ENCODE data around the gene PTPA. TPM values are rescaled to one million over a fixed set of nuclear protein-coding genes. Genes with fewer than 3 reads are reported as not detected.

PTPA gene
- total RNA-seq, 4 donors from 2014 or later: 58.7 to 100 (median 71.6) TPM

GRCh38 chr9:129131300-129132145, 20.3 kb downstream of the PTPA start:
- peak overlapping the region in 3 of 4 donors; percentile 12 to 46 (median 33) for H3K27ac ChIP-seq
- peaks cover 0 to 14% (median 0%) of the 10 kb centered on the region in 3 donors for H3K4me1 ChIP-seq
- ATAC-seq: peak; percentile 87

DNA sequence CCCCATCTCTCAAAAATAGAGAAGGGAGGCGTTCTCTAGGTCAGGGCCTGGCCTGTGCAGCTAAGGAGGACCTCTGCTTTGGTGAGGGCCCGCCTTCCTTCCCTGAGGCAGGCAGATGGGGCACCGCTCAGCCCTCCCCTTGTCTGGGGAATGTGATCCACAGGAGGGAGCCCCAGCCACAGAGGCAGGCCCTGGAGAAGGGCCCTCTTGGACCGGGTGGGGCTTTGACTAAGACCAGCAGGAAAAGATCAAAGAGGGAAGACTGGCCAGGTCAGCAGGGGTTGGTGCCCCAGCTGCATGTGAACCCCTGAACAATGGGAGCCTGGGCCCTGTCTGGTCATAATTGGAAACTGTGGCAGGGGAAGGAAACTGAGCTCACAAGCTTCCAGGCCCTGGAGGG, 21.9 kb downstream of the PTPA start:
- TF ChIP-seq, protein P1, sequence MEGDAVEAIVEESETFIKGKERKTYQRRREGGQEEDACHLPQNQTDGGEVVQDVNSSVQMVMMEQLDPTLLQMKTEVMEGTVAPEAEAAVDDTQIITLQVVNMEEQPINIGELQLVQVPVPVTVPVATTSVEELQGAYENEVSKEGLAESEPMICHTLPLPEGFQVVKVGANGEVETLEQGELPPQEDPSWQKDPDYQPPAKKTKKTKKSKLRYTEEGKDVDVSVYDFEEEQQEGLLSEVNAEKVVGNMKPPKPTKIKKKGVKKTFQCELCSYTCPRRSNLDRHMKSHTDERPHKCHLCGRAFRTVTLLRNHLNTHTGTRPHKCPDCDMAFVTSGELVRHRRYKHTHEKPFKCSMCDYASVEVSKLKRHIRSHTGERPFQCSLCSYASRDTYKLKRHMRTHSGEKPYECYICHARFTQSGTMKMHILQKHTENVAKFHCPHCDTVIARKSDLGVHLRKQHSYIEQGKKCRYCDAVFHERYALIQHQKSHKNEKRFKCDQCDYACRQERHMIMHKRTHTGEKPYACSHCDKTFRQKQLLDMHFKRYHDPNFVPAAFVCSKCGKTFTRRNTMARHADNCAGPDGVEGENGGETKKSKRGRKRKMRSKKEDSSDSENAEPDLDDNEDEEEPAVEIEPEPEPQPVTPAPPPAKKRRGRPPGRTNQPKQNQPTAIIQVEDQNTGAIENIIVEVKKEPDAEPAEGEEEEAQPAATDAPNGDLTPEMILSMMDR (IDR thresholded peaks at IDR 0.05): no peak
- ATAC-seq: no peak
- peaks cover 0 to 88% of the 10 kb centered on the region in 2 donors for H3K36me3 ChIP-seq
- WGBS, 2 donors (ENCODE audit: low coverage in 1 of 2): 20% methylated on average over 2 of the region's 4 CpGs; no CpG with 5 or more reads in 1 of the 2 donors
- no peaks in the 10 kb centered on the region for H3K27me3 ChIP-seq
- H3K4me1 ChIP-seq: peaks cover 0 to 28% (median 8%) of the 10 kb centered on the region in 3 donors
- no peak overlapping the region for H3K27ac ChIP-seq
- H3K4me3 ChIP-seq: no peak overlapping the region
- H3K9me3 ChIP-seq: no peaks in the 10 kb centered on the region

More at GRCh38 chr9:129131300-129132145, 20.3 kb downstream of the PTPA start:
- no peaks in the 10 kb centered on the region for H3K9me3 ChIP-seq
- H3K27me3 ChIP-seq: no peaks in the 10 kb centered on the region
- WGBS, 2 donors (ENCODE audit: low coverage in 1 of 2): 21 to 23% methylated on average over 5 to 8 of the region's 13 CpGs
- no peak for TF ChIP-seq EP300 (IDR thresholded peaks at IDR 0.05)
- no peak for TF ChIP-seq POLR2A (IDR thresholded peaks at IDR 0.05)
- TF ChIP-seq, protein P1 (IDR thresholded peaks at IDR 0.05): peak; percentile 98 to 99 (median 98)
- no peak for TF ChIP-seq POLR2AphosphoS5 (IDR thresholded peaks at IDR 0.05)
- no peak overlapping the region for H3K4me3 ChIP-seq
- H3K36me3 ChIP-seq: peaks cover 0 to 87% of the 10 kb centered on the region in 2 donors

DNA sequence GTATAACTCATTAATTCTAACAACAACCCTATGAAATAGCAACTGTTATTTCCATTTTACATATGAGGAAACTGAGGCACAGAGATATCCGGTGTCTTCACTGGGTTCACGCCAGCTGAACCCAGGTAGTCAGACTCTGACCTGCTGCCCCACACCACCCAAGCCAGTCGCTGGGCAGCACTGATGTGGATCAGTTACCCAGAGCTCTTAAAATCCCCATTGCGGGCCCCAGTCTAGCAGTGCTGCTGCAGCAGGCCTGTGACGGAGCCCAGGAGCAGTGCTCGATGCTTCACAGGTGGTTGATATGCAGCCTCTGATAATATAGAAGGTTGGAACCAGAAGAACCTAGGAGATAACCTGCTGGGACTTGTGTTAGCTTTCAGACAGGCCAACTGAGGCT, 24.3 kb downstream of the PTPA start:
- ATAC-seq: no peak
- peaks cover 0 to 50% (median 27%) of the 10 kb centered on the region in 3 donors for H3K4me1 ChIP-seq
- H3K27me3 ChIP-seq: no peaks in the 10 kb centered on the region
- H3K4me3 ChIP-seq: no peak overlapping the region
- H3K36me3 ChIP-seq: peaks cover 0 to 72% of the 10 kb centered on the region in 2 donors
- no peaks in the 10 kb centered on the region for H3K9me3 ChIP-seq
- 80 to 90% methylated on average over 1 to 2 of the region's 6 CpGs for WGBS, 2 donors (ENCODE audit: low coverage in 1 of 2)
- no peak overlapping the region for H3K27ac ChIP-seq
- no peak for TF ChIP-seq EP300 (IDR thresholded peaks at IDR 0.05)
- TF ChIP-seq POLR2AphosphoS5 (IDR thresholded peaks at IDR 0.05): no peak
- no peak for TF ChIP-seq POLR2A (IDR thresholded peaks at IDR 0.05)
- TF ChIP-seq, protein P1 (IDR thresholded peaks at IDR 0.05): no peak

DNA sequence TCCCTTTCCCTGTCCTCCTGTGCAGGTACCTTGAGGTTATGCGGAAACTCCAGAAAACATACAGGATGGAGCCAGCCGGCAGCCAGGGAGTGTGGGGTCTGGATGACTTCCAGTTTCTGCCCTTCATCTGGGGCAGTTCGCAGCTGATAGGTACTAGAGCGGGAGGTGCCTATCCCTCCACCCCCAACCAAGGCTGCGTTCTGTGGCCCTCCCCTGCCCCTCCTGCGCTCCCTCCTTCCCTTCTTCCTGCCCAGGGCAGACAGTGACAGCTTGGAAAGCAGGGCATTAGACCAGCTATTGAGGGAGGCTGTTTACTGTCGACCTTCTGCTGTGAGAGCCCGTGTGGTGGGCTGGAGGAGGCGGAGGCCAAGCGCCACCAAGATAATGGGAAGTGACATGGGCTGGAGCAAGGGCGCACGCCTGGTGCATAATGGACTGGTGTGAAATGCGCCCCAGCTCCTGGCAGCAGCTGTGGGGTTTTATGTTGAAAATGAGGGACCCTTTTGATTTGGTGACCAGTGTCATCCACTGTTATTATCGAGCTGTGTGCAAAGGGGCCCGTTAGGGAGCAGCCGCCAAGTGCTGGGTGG, 25.3 kb downstream of the PTPA start:
- TF ChIP-seq POLR2A (IDR thresholded peaks at IDR 0.05): no peak
- TF ChIP-seq EP300 (IDR thresholded peaks at IDR 0.05): no peak
- TF ChIP-seq, protein P1 (IDR thresholded peaks at IDR 0.05): no peak
- TF ChIP-seq POLR2AphosphoS5 (IDR thresholded peaks at IDR 0.05): no peak
- 80 to 96% methylated on average over 1 to 4 of the region's 16 CpGs for WGBS, 2 donors (ENCODE audit: low coverage in 1 of 2)

More for the DNA sequence above, 25.3 kb downstream of the PTPA start:
- Histone ChIP-seq H3K4me1 (peaks cover 0 to 57% (median 38%) of the 10 kb centered on the region in 3 donors), H3K4me3 (no peak overlapping the region), H3K27ac (peak overlapping the region in 3 of 4 donors; percentile 95 to 100 (median 97)), H3K27me3 (no peaks in the 10 kb centered on the region), H3K36me3 (peaks cover 0 to 61% of the 10 kb centered on the region in 2 donors), H3K9me3 (no peaks in the 10 kb centered on the region)
- ATAC-seq: no peak
